Activated naive CD8-positive, alpha-beta T cell (primary cell): ENCODE measurements around the gene GREB1L.
"Not testable (repeated sequence)": the region's sequence is repeated elsewhere in the genome, so short reads cannot be mapped to it uniquely, and the experiment has no call there.

Experiments
- H3K27ac Mint-ChIP-seq: one replicate; pipeline ENCODE4 v1.8.0; 2021; ENCODE audit warnings: mixed read lengths
- H3K27me3 Mint-ChIP-seq: one replicate; pipeline ENCODE4 v1.8.0; 2021; ENCODE audit warnings: mixed read lengths
- H3K36me3 Mint-ChIP-seq: one replicate; pipeline ENCODE4 v1.8.0; 2021; ENCODE audit warnings: mixed read lengths
- H3K4me1 Mint-ChIP-seq: one replicate; pipeline ENCODE4 v1.8.0; 2021; ENCODE audit warnings: low read depth, mixed read lengths
- H3K4me3 Mint-ChIP-seq: one replicate; pipeline ENCODE4 v1.8.0; 2021; ENCODE audit warnings: mild to moderate bottlenecking, mixed read lengths
- H3K9me3 Mint-ChIP-seq: one replicate; pipeline ENCODE4 v1.8.0; 2021; ENCODE audit warnings: low read depth, mixed read lengths

The GREB1L gene

DNA sequence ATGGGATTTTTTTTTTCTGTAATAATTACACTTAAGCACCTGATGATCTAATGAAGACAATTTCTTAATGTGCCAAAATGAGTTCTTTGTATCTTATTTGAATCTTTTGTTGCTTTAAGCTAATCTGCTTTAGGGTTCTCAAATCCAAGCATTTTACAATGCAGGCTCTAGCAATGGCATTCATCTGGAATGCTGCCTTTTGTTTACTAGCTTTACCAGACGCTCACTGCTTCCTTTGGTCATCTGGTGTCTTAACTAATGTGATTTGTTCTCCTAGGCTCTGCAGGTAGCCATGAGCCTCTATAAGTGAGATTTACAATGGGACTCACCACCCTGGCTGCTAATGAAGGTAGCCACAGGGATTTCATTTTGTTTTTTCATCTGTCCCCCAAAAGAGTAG lies 100.3 kb downstream of the GREB1L start:
- H3K27ac Mint-ChIP-seq: no peak overlapping the region
- H3K4me1 Mint-ChIP-seq: no peaks in the 10 kb centered on the region
- H3K9me3 Mint-ChIP-seq: no peaks in the 10 kb centered on the region
- no peaks in the 10 kb centered on the region for H3K36me3 Mint-ChIP-seq
- no peak overlapping the region for H3K4me3 Mint-ChIP-seq
- peaks cover 3% of the 10 kb centered on the region for H3K27me3 Mint-ChIP-seq

DNA sequence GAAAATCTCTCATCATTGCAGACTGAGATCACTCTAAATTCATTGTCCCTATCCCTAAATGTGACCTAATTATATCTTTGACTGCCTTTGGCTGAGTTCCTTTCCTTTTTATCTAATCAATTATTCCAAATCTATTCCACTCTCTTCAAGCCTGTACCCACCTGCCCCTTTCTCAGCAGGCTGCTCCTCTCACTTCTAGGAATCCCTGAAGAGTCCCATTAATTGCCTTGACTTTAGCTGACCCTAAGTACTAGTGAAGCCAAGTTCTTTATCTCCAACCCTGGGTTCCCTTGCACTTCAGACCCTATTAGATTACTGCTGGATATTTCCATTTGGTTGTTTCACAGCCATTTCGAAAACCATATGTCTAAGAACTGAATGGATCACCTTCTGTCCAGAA lies 102.8 kb downstream of the GREB1L start:
- H3K36me3 Mint-ChIP-seq: no peaks in the 10 kb centered on the region
- H3K27me3 Mint-ChIP-seq: peaks cover 3% of the 10 kb centered on the region
- no peak overlapping the region for H3K27ac Mint-ChIP-seq
- H3K4me3 Mint-ChIP-seq: no peak overlapping the region
- no peaks in the 10 kb centered on the region for H3K4me1 Mint-ChIP-seq
- H3K9me3 Mint-ChIP-seq: no peaks in the 10 kb centered on the region

DNA sequence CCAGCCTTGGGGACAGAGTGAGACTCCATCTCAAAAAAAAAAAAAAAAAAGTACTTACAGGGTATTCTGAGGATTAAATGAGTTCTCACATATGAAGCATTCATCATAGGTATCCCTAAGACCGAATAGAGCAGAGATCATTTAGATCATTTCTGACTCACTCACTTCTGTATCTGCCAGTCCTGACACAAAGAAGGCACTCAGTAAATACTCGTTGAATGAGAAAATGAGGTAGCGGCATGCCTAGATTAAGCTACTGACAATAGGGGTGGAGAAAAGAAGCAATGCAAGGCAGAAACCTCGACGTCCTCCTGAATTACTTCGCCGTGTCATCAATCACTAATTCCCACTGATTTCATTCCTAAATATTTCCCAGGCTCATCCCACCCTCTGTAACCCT lies 103.8 kb downstream of the GREB1L start:
- Mint-ChIP-seq H3K27me3 (peaks cover 3% of the 10 kb centered on the region), H3K4me1 (no peaks in the 10 kb centered on the region), H3K36me3 (no peaks in the 10 kb centered on the region), H3K9me3 (no peaks in the 10 kb centered on the region), H3K4me3 (no peak overlapping the region), H3K27ac (no peak overlapping the region)

DNA sequence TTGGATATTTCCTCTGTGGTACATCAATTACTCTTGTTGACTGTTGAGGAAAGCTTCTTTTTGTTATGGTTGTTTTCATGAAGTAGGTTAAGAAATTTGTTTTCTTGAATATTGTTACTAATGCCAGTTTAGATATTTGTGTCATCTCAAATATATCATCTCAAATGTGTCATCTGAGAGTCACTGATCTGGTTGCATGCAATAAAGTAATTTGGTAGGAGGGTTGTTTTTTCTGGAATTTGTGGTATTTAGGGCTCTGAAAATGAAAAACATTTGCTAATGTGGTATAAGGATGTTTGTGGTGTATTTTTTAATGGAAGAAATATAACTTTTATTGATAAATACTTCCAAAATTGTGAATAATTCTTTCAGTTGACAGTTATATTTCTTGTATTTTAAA lies 117.7 kb downstream of the GREB1L start:
- peaks cover 19% of the 10 kb centered on the region for H3K27me3 Mint-ChIP-seq
- H3K36me3 Mint-ChIP-seq: no peaks in the 10 kb centered on the region
- H3K27ac Mint-ChIP-seq: no peak overlapping the region
- no peaks in the 10 kb centered on the region for H3K4me1 Mint-ChIP-seq
- H3K9me3 Mint-ChIP-seq: no peaks in the 10 kb centered on the region
- H3K4me3 Mint-ChIP-seq: no peak overlapping the region

DNA sequence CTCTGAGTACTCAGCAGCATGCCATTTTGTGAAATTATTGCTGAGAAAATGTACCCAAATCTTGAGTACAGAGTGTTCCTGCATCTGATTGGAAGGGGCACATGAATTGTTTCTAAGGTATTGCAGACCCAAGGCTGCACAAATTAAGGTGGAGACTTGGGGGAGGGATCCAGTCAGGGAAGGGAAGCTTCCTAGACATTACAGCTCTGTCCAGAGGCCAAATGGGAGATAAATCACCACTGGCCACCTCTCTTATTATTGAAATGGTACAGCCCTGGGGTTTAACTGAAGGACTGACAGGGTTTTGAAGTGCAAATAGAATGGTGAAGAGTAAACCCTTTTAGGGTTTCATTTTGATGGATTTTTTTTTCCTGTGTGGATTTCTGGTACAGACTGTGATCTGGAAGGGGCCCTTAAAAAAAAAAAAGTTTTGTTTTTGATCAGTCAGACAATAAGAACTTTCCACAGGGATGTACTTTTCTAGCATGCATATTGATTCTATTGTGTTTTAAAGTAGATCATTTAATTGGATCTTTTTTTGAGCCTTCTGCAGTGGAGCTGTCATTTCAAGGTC lies 119.4 kb downstream of the GREB1L start:
- Mint-ChIP-seq H3K36me3 (no peaks in the 10 kb centered on the region), H3K4me1 (no peaks in the 10 kb centered on the region), H3K4me3 (no peak overlapping the region), H3K9me3 (no peaks in the 10 kb centered on the region), H3K27ac (no peak overlapping the region), H3K27me3 (peaks cover 16% of the 10 kb centered on the region)

DNA sequence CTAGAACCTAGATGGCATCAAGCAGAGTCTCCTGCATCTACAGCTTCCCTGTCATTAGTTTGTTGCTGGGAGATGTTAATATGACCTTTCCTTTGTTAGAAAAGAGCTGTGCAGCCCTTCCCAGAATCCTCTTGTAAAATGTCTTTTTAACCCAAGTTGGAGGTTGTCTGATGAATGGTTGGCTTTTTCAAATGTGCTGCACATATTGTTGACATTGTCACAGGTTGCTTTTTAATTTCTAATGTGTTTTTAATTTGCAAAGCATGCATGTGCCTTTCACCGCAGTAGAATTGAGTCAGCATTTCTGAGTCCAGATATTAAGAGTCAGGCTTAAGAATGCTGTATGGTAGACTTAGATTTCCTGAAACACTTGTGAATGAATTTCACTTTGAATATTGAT lies 120.8 kb downstream of the GREB1L start:
- Mint-ChIP-seq H3K27me3 (peaks cover 15% of the 10 kb centered on the region), H3K27ac (no peak overlapping the region), H3K36me3 (no peaks in the 10 kb centered on the region), H3K4me3 (no peak overlapping the region), H3K9me3 (no peaks in the 10 kb centered on the region), H3K4me1 (no peaks in the 10 kb centered on the region)

DNA sequence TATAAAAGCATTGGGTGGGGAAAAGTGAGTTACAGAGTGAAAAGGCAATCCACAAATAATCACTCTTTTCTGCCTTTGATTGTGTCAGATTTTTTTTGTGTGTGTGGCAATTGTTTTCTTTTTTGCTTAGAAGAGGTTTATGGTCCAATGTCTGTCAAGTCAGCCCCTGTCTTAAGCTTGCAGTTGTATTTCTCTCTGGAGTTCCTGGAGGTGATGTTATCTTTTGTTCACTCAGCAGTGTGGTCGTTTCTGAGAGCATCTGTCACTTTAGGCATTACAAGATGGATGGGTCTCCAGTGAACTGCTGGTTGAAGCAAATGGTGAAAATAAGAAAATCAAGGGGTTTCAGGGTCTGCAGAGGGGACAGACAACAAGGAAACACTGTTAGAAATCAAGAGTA lies 121.3 kb downstream of the GREB1L start:
- no peaks in the 10 kb centered on the region for H3K9me3 Mint-ChIP-seq
- peaks cover 15% of the 10 kb centered on the region for H3K27me3 Mint-ChIP-seq

DNA sequence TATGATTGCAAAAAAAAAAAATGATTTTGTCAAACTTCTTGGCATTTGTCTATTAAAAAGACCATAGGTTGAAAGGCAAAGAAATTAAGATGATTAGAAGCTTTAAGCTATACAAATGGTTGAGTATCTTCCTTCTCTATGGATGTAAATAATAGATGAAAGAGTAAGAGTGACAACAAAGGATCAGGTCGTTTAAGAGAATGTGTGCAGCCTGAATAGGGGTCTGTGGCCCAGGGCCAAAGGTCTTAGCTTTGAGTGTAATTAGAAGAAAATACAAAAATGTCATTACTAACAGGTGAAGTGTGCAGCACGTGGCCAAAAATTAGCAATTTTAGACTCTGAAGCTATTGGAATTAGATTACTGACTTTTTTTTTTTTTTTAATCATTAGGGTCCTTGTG lies 122.4 kb downstream of the GREB1L start:
- Mint-ChIP-seq H3K9me3 (no peaks in the 10 kb centered on the region), H3K36me3 (no peaks in the 10 kb centered on the region), H3K4me1 (no peaks in the 10 kb centered on the region), H3K27me3 (peaks cover 12% of the 10 kb centered on the region), H3K4me3 (no peak overlapping the region), H3K27ac (no peak overlapping the region)

More for the DNA sequence above, 121.3 kb downstream of the GREB1L start:
- no peak overlapping the region for H3K4me3 Mint-ChIP-seq
- H3K36me3 Mint-ChIP-seq: no peaks in the 10 kb centered on the region
- no peaks in the 10 kb centered on the region for H3K4me1 Mint-ChIP-seq
- no peak overlapping the region for H3K27ac Mint-ChIP-seq

DNA sequence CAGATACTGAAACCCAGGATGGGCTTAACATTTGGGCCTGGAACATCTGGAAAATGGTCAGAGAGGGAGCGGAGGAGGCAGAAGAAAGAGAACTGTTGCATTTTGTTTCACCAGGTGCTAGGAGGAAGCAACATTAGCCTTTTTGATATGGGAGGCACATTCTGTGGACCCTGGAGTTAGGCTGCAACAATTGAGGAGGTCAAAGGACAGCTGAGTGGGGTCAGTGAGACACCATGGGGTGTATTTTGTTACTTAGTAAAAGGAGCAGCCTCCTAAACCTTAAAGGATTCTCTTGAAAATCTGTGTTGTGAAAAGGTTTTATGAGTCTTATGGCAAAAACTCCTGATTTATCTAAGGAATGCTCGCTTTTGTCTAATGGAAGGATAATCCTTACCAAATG lies 124.9 kb downstream of the GREB1L start:
- H3K4me1 Mint-ChIP-seq: no peaks in the 10 kb centered on the region
- H3K27ac Mint-ChIP-seq: no peak overlapping the region
- no peak overlapping the region for H3K4me3 Mint-ChIP-seq
- H3K36me3 Mint-ChIP-seq: no peaks in the 10 kb centered on the region
- peaks cover 2% of the 10 kb centered on the region for H3K27me3 Mint-ChIP-seq
- no peaks in the 10 kb centered on the region for H3K9me3 Mint-ChIP-seq

DNA sequence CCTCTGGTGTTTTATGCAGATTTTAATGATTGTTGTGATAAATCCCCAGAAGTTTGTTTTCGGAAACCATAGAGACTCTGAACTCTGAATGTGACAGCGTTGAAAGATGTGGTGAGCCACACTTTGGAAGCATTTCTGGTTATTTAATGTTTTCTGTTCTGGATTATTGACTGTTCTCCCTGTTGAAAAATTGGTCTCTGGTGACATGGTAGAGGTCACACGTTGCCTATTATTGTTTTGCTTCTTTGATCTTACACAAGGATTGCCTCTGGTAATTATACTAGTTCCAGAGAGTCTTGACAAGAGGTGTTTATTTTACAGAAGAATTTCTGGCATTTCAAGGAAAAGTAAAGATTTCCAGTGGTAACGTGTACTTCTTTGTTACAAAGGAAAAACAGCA lies 127.1 kb downstream of the GREB1L start:
- no peaks in the 10 kb centered on the region for H3K9me3 Mint-ChIP-seq
- H3K4me1 Mint-ChIP-seq: no peaks in the 10 kb centered on the region
- H3K27me3 Mint-ChIP-seq: peaks cover 5% of the 10 kb centered on the region
- H3K27ac Mint-ChIP-seq: no peak overlapping the region
- no peak overlapping the region for H3K4me3 Mint-ChIP-seq
- H3K36me3 Mint-ChIP-seq: no peaks in the 10 kb centered on the region

DNA sequence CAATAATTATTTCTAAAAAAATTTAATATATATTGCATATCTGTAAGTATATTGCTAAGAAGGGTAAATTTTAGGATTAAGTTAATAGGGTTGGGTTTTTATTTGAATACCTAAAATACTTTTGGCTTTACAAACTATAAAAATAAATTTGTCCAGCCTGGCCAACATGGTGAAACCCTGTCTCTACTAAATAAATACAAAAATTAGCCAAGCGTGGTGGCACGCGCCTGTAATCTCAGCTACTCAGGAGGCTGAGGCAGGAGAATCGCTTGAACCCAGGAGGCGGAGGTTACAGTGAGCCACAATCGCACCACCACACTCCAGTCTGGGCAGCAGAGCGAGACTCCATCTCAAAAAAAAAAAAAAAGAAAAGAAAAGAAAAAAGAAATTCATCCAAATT lies 127.6 kb downstream of the GREB1L start:
- not testable (repeated sequence) for H3K4me1 Mint-ChIP-seq

DNA sequence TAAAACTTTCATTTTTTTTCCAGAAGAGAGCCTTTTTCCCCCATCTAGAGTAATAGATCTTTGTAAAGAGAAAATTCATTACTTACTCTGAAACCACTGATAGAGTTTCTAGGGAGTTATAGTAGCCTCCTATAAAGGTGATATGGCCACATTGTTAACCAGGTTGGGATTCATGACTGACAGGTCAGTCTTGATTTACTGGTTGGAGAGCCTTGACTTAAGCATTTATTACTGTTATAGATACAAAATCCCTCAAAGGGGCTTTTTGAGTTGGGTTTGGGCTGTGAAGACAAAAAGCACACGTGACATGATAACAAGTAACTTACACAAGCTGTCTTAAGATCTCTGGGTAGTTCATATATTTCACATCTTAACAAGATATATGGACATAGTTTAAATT lies 141.0 kb downstream of the GREB1L start:
- H3K4me1 Mint-ChIP-seq: no peaks in the 10 kb centered on the region
- no peaks in the 10 kb centered on the region for H3K9me3 Mint-ChIP-seq
- H3K27ac Mint-ChIP-seq: no peak overlapping the region
- no peaks in the 10 kb centered on the region for H3K36me3 Mint-ChIP-seq
- no peak overlapping the region for H3K4me3 Mint-ChIP-seq
- H3K27me3 Mint-ChIP-seq: no peaks in the 10 kb centered on the region

More for the DNA sequence above, 127.6 kb downstream of the GREB1L start:
- H3K9me3 Mint-ChIP-seq, H3K36me3 Mint-ChIP-seq, H3K4me3 Mint-ChIP-seq, H3K27me3 Mint-ChIP-seq, H3K27ac Mint-ChIP-seq: not testable (repeated sequence)

DNA sequence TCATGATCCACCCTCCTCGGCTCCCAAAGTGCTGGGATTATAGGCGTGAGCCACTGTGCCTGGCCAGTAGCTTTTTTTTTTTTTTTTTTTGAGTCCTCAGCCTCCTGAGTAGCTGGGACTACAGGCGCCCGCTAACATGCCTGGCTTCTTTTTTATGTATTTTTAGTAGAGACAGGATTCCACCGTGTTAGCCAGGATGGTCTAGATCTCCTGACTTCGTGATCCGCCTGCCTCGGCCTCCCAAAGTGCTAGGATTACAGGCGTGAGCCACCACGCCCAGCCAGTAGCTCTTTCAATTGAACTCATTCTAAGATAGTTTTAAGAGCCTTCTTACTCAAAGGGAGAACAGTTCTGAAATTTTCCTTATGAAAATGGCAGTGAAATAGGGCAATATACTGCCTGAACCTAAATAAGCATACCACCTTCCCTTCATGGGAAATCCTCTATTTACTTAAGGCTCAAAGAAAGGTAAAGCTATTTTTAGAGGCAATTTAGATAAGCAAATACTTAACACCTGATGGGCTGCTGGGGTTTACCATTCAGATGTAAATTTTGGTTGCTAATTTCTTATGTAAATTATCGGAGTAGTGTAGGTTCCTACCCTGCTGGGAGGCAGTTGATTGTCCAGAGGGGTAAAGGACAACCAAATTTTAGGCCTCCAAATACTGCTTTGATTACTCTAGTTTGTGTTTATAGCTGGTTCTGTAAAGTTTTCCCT lies 144.7 kb downstream of the GREB1L start:
- Mint-ChIP-seq H3K9me3 (no peaks in the 10 kb centered on the region), H3K36me3 (no peaks in the 10 kb centered on the region), H3K4me1 (no peaks in the 10 kb centered on the region), H3K27me3 (peaks cover 5% of the 10 kb centered on the region), H3K27ac (no peak overlapping the region), H3K4me3 (no peak overlapping the region)

DNA sequence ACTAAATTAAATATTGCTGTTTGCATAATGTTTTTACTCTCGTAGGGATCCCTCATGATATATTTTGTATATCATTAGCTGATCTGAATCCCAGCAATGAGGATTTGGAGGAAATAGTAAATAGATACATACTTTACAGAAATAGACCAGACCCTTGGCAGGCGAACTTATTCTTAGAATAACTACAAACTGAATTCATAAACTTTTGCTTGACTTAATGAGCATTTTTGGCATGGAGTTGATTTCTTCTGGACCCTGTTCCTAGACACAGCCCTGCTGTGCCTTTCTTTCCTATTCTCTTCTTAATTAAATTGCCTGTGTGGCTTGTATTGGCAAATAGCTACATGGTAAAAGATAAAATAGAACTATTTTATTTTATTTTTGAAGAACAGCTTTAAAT lies 145.9 kb downstream of the GREB1L start:
- Mint-ChIP-seq H3K4me3 (no peak overlapping the region), H3K27me3 (peaks cover 5% of the 10 kb centered on the region), H3K27ac (no peak overlapping the region), H3K4me1 (no peaks in the 10 kb centered on the region), H3K36me3 (no peaks in the 10 kb centered on the region), H3K9me3 (no peaks in the 10 kb centered on the region)

DNA sequence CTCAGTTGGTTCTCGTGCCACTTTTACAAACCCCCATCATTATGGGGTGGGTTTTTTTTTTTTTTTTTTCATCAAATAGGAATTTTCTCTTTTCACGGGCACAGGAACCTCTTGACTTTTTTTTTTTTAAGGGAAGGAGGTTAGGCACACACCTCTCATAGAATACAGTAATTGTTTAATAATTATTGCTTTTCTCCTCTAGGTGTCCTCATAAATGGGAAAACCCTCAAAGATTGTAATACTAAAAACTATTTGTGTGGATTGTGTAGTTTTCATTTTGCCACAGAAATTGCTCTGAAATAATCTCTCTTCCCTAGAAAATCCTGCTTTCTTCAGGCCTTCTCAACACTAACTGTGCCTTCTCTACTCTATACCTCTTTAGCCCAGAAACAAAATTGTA lies 147.3 kb downstream of the GREB1L start:
- no peaks in the 10 kb centered on the region for H3K36me3 Mint-ChIP-seq
- H3K27ac Mint-ChIP-seq: no peak overlapping the region
- peaks cover 5% of the 10 kb centered on the region for H3K27me3 Mint-ChIP-seq
- no peaks in the 10 kb centered on the region for H3K4me1 Mint-ChIP-seq
- no peaks in the 10 kb centered on the region for H3K9me3 Mint-ChIP-seq
- no peak overlapping the region for H3K4me3 Mint-ChIP-seq

DNA sequence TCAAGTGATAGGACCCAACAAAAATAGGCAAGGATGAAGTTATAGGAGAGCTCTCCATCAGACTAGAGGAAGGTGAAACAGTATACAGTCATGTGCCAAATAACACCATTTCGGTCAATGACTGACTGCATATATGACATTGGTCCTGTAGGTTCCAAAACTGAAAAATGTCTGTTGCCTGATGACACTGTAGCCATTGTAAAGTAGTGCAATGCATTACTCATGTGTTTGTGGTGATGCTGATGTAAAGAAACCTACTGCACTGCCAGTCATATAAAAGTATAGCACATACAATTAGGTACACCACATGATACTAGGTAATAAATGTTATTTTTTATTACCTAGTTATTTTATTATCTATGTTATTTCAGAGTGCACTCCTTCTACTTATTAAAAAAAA lies 147.9 kb downstream of the GREB1L start:
- Mint-ChIP-seq H3K27me3 (peaks cover 5% of the 10 kb centered on the region), H3K9me3 (no peaks in the 10 kb centered on the region), H3K36me3 (no peaks in the 10 kb centered on the region), H3K27ac (no peak overlapping the region), H3K4me1 (no peaks in the 10 kb centered on the region), H3K4me3 (no peak overlapping the region)
